MM.1S (cell line): ENCODE data around the gene CHFR.
"Not testable (repeated sequence)": the region's sequence is repeated elsewhere in the genome, so short reads cannot be mapped to it uniquely, and the experiment has no call there.

Experiments used
- DNase-seq: peaks from one replicate; pipeline ENCODE4 v3.0.0-alpha.2; 2015
- H2AFZ ChIP-seq: fragments of 300-600 bp; sonication (generic); 2 replicates; pipeline ENCODE4 v1.6.0; 2016; ENCODE audit warnings: antibody characterized with exemption, low read length
- H3F3A ChIP-seq: fragments of 300-600 bp; sonication (generic); 2 replicates; pipeline ENCODE4 v1.6.1; 2016; ENCODE audit warnings: mild to moderate bottlenecking, antibody characterized with exemption, low read length, moderate library complexity, mixed read lengths; ENCODE audit not compliant: insufficient read depth
- H3K27ac ChIP-seq: fragments of 300-600 bp; sonication (generic); 2 replicates; pipeline ENCODE4 v1.5.1; 2016; ENCODE audit warnings: mild to moderate bottlenecking, low read length
- H3K27me3 ChIP-seq: fragments of 300-600 bp; sonication (generic); replicated peaks from 2 replicates; pipeline ENCODE4 v1.6.0; 2016; ENCODE audit warnings: low read length; ENCODE audit not compliant: insufficient read depth
- H3K36me3 ChIP-seq: fragments of 300-600 bp; sonication (generic); replicated peaks from 2 replicates; pipeline ENCODE4 v1.6.1; 2016; ENCODE audit warnings: mild to moderate bottlenecking, low read length, mixed read lengths; ENCODE audit not compliant: insufficient read depth
- H3K4me1 ChIP-seq: fragments of 300-600 bp; sonication (generic); 2 replicates; pipeline ENCODE4 v1.6.1; 2016; ENCODE audit warnings: low read length, mixed read lengths
- H3K4me2 ChIP-seq: fragments of 300-600 bp; sonication (generic); 2 replicates; pipeline ENCODE4 v1.6.0; 2016; ENCODE audit warnings: low read depth, low read length
- H3K4me3 ChIP-seq: fragments of 300-600 bp; sonication (generic); 2 replicates; pipeline ENCODE4 v1.5.1; 2016; ENCODE audit warnings: low read length, mixed read lengths
- H3K79me2 ChIP-seq: fragments of 300-600 bp; sonication (generic); 2 replicates; pipeline ENCODE4 v1.6.1; 2016; ENCODE audit warnings: mixed run types, low read length, mixed read lengths
- H3K9ac ChIP-seq: fragments of 300-600 bp; sonication (generic); 2 replicates; pipeline ENCODE4 v1.6.1; 2016; ENCODE audit warnings: low read length, mixed read lengths
- H3K9me2 ChIP-seq: fragments of 300-600 bp; sonication (generic); replicated peaks from 2 replicates; pipeline ENCODE4 v1.6.1; 2016; ENCODE audit warnings: mild to moderate bottlenecking, low read length, mixed read lengths; ENCODE audit not compliant: insufficient read depth
- H3K9me3 ChIP-seq: fragments of 300-600 bp; sonication (generic); replicated peaks from 2 replicates; pipeline ENCODE4 v1.6.1; 2016; ENCODE audit warnings: mild to moderate bottlenecking, low read length, mixed read lengths; ENCODE audit not compliant: insufficient read depth
- H4K20me1 ChIP-seq: fragments of 300-600 bp; sonication (generic); 2 replicates; pipeline ENCODE4 v1.6.1; 2016; ENCODE audit warnings: mild to moderate bottlenecking, low read length, moderate library complexity, mixed read lengths; ENCODE audit not compliant: insufficient read depth
- EZH2 ChIP-seq: fragments of 300-600 bp; sonication (generic); optimal IDR thresholded peaks from 2 replicates; pipeline ENCODE3; 2017; ENCODE audit warnings: low read depth, mild to moderate bottlenecking, antibody characterized with exemption, low read length, mixed read lengths
- EZH2phosphoT487 ChIP-seq: fragments of 300-600 bp; sonication (generic); IDR thresholded peaks from 2 replicates; pipeline ENCODE4 v1.6.1; 2018; ENCODE audit warnings: antibody characterized with exemption, low read length
- TF ChIP-seq, protein P1 (sequence below): fragments of 300-600 bp; sonication (generic); IDR thresholded peaks from 2 replicates; pipeline ENCODE4 v1.5.1; 2016; ENCODE audit warnings: antibody characterized with exemption, low read length, mixed read lengths

CHFR gene

DNA sequence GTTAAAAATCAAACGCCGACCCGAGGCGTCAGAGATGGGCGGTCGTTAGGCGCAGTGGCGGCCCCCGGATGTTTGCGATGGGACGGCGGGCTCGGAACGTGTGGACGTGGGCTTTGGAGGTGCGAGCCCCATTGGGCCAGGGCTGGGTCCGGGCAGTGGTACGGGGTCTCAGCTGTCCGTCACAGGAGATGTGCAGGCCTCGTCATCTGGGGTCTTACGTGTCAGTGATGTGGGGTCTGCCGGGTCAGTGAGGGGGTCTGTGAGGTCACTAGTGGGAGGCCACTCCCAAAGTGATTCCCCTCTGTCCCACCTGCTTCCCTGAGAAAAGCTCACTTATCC is 21.6 kb upstream of the CHFR start:
- Histone ChIP-seq H3F3A (no peaks in the 10 kb centered on the region), H3K4me3 (no peak overlapping the region), H3K27ac (no peak overlapping the region), H2AFZ (no peak overlapping the region), H3K9me2 (no peaks in the 10 kb centered on the region), H3K79me2 (no peaks in the 10 kb centered on the region), H3K4me1 (no peaks in the 10 kb centered on the region), H3K9me3 (no peaks in the 10 kb centered on the region), H4K20me1 (no peaks in the 10 kb centered on the region), H3K4me2 (no peak overlapping the region), H3K27me3 (no peaks in the 10 kb centered on the region), H3K36me3 (no peaks in the 10 kb centered on the region), H3K9ac (no peak overlapping the region)
- DNase-seq: no peak
- TF ChIP-seq EZH2phosphoT487: no peak
- no peak for TF ChIP-seq EZH2

DNA sequence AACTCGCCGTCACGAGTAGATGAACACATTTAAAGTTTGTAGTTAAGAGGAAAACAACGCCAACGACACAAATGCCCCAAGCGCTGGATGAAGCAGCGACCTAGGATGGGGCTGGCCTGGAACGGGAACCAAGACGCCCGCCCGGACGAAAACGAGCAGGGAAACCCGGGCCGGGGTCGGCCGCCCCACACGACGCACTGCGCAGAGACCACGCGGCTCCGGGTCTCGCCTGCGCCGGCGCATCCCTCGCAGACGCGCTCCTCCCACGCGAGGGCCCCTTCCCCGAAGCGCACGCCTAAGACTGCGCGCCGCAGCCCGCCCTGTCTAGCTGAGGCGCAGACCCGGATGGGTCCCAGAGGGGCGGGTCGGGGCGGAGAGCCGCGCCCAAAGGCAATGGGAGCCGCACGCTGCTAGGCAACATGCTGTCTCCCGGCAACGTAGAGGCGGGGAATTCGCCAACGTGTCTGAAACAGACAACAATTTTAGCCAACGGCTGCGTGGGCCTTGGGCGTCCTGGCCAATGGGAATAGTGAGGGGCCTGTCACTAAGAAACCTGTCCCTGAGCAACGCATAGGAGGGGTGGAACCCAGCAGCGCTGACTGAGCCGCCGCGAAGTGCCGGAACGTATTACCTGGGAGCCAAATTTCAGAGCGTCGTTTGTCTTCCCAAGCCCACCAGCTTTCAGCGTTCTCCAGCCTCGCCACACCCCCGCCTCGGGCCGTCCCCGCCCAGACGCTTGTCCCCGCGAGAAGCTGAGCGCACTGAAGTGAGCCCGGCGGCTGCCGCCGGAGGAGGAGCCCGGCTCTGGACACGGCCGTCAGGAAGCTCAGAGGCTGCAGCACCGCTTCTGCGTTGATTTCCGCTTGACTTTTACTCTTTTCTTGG is 21.0 kb upstream of the CHFR start:
- Histone ChIP-seq H3F3A (no peaks in the 10 kb centered on the region), H3K4me2 (no peak overlapping the region), H3K9ac (no peak overlapping the region), H3K27ac (no peak overlapping the region), H4K20me1 (no peaks in the 10 kb centered on the region), H3K9me3 (no peaks in the 10 kb centered on the region), H3K79me2 (no peaks in the 10 kb centered on the region), H3K4me1 (no peaks in the 10 kb centered on the region), H3K36me3 (no peaks in the 10 kb centered on the region), H3K9me2 (no peaks in the 10 kb centered on the region), H3K4me3 (no peak overlapping the region), H3K27me3 (no peaks in the 10 kb centered on the region), H2AFZ (no peak overlapping the region)
- no peak for TF ChIP-seq EZH2
- no peak for DNase-seq

DNA sequence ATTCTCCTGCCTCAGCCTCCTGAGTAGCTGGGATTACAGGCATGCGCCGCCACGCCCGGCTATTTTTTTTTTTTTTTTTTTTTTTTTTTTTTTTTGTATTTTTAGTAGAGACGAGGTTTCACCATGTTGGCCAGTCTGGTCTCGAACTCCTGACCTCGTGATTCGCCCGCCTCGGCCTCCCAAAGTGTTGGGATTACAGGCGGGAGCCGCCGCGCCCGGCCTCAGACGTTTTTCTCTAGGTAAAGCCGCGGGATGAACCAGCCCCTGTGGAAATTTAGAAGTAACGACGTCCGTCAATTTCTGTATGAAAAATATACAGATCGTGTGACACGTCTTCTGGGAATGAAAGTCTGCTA is 20.4 kb upstream of the CHFR start:
- not testable (repeated sequence) for H3K36me3 ChIP-seq, H4K20me1 ChIP-seq, H3K4me1 ChIP-seq, H3K4me3 ChIP-seq, H3K27ac ChIP-seq, H3K9me2 ChIP-seq, H3K4me2 ChIP-seq, H3K9ac ChIP-seq, H3K27me3 ChIP-seq, DNase-seq, H3K9me3 ChIP-seq, H3K79me2 ChIP-seq, H3F3A ChIP-seq, H2AFZ ChIP-seq

DNA sequence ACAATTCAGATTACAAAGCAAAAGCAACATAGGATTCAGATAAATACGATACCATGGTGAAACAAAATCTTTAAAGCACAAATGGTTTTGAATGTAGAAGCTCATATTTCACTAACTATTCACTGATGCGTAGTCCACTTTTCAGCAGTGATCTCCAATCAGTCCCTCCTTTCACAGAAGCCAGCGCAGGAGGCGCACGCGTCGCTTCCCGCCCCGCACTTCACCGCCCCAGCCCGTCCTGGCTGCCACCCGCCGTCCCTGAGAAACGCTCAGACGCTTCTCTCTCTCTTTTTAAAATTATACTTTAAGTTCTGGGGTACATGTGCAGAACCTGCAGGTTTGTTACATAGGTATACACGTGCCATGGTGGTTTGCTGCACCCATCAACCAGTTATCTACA is 19.8 kb upstream of the CHFR start:
- H3K79me2 ChIP-seq: no peaks in the 10 kb centered on the region
- DNase-seq: no peak
- H3K9me2 ChIP-seq: no peaks in the 10 kb centered on the region
- no peak overlapping the region for H3K9ac ChIP-seq
- no peaks in the 10 kb centered on the region for H3K9me3 ChIP-seq
- no peak overlapping the region for H3K4me2 ChIP-seq
- H3K36me3 ChIP-seq: no peaks in the 10 kb centered on the region
- no peaks in the 10 kb centered on the region for H4K20me1 ChIP-seq
- H2AFZ ChIP-seq: no peak overlapping the region
- TF ChIP-seq EZH2phosphoT487 (no peak), EZH2 (no peak)
- TF ChIP-seq, protein P1, sequence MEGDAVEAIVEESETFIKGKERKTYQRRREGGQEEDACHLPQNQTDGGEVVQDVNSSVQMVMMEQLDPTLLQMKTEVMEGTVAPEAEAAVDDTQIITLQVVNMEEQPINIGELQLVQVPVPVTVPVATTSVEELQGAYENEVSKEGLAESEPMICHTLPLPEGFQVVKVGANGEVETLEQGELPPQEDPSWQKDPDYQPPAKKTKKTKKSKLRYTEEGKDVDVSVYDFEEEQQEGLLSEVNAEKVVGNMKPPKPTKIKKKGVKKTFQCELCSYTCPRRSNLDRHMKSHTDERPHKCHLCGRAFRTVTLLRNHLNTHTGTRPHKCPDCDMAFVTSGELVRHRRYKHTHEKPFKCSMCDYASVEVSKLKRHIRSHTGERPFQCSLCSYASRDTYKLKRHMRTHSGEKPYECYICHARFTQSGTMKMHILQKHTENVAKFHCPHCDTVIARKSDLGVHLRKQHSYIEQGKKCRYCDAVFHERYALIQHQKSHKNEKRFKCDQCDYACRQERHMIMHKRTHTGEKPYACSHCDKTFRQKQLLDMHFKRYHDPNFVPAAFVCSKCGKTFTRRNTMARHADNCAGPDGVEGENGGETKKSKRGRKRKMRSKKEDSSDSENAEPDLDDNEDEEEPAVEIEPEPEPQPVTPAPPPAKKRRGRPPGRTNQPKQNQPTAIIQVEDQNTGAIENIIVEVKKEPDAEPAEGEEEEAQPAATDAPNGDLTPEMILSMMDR: no peak
- no peaks in the 10 kb centered on the region for H3F3A ChIP-seq
- H3K27ac ChIP-seq: no peak overlapping the region
- H3K4me3 ChIP-seq: no peak overlapping the region
- H3K27me3 ChIP-seq: no peaks in the 10 kb centered on the region
- no peaks in the 10 kb centered on the region for H3K4me1 ChIP-seq
